ENCODE measurements around the gene BCAM.

The BCAM gene

GRCh38 chr19:44863990-44864389 lies 55.1 kb downstream of the BCAM start:
- H3K27ac ChIP-seq = no peak overlapping the region
- no peak for TF ChIP-seq CTCF (conservative IDR thresholded peaks at IDR 0.05)

- no peak for TF ChIP-seq CTCF (conservative IDR thresholded peaks at IDR 0.05)
These were observed 56.4 kb downstream of the BCAM start for GRCh38 chr19:44865196-44865767.

GRCh38 chr19:44866664-44867063 lies 57.8 kb downstream of the BCAM start:
- no peak for TF ChIP-seq CTCF (conservative IDR thresholded peaks at IDR 0.05)
- no peak overlapping the region for H3K27ac ChIP-seq

More at GRCh38 chr19:44865196-44865767, 56.4 kb downstream of the BCAM start:
- H3K27ac ChIP-seq = no peak overlapping the region

- no peak overlapping the region for H3K27ac ChIP-seq
- no peak for TF ChIP-seq CTCF (conservative IDR thresholded peaks at IDR 0.05)
These were observed 58.7 kb downstream of the BCAM start for GRCh38 chr19:44867578-44867977.

DNA sequence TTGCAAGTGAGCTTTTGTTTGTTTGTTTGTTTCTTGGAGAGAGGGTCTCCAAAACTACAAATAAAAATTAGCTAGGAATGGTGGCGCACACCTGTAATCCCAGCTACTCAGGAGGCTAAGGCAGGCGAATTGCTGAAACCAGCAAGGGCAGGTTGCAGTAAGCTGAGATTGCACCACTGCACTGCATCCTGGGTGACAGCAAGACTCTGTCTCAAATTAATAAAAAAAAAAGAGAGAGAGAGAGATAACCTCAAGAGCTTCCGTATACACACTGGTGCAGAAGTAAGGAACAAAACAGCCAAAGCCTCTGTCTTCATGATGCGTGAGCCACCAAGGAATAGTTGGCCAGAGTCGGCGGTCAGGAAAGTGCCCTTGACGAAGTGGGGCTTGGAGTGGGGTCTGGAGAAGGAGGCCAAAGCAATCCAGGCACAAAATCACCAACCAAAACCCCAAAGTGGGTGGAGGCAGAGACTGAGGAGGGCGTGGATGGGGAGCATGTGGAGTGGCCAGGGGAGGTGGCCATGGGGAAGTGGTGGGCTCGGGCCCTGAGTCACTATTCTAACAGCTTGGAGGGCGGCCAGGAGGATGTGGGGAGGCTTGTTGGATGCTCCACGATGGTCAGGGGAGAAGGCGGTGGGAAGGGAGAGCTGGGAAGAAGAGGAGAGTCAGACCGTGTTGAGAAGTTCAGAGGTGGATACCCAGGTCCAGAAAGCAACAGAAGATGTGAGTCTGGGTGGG lies 61.0 kb downstream of the BCAM start:
- H3K27ac ChIP-seq = no peak overlapping the region
- TF ChIP-seq CTCF (conservative IDR thresholded peaks at IDR 0.05) = no peak

All from VCaP (cell line).